Measurements from ENCODE around the gene TGFB2. TPM values are rescaled to one million over a fixed set of nuclear protein-coding genes. Genes with fewer than 3 reads are reported as not detected.

TGFB2 gene
- total RNA-seq, 1 experiment from 2014 or later, result 0.34 TPM

DNA sequence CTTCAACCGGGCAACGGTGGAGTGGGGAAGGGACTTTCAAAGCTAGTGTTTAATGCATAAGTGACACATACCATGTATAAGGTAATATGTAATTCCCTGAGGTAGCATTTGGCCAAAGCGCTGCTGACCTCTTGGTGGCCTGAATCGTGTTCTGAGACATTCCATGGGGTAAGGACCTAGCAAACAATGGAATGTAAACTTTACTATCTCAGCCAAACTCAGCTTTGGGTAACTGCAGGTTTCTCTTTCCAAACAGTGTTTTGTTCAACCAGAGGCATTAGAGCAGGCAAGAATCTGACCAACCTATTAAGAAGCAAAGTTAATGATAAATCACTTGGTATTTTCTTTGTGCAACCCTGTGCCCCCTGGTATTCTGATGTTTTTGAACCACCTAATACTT lies 22.0 kb downstream of the TGFB2 start:
- no peaks in the 10 kb centered on the region for H4K20me1 ChIP-seq (ENCODE audit: insufficient read depth)
- intact Hi-C loops (cut with micrococcal nuclease), result loop anchor here (10.0 kb wide), 1 partner anchor 628 kb away; no protein-coding TSS in a partner anchor
- no peaks in the 10 kb centered on the region for H3K9me3 ChIP-seq (ENCODE audit: control insufficient read depth in 1 of 2, insufficient read depth in 1 of 2, low read depth in 1 of 2, low read length in 2 of 2)
- DNase-seq (ENCODE audit: low read depth, low spot score) (no peak), ATAC-seq (no peak)
- CTCF ChIA-PET, result no interaction called here
- TF ChIP-seq RAD21 (IDR thresholded peaks at IDR 0.05; ENCODE audit: low read depth), result no peak
- TF ChIP-seq SP1 (IDR thresholded peaks at IDR 0.05; ENCODE audit: low read depth), result no peak
- TF ChIP-seq ZFX (IDR thresholded peaks at IDR 0.05), result no peak
- no peak for TF ChIP-seq POLR2A (IDR thresholded peaks at IDR 0.05; ENCODE audit: borderline replicate concordance, extremely low read depth, insufficient read depth, insufficient read length)
- no peak for TF ChIP-seq EZH2 (IDR thresholded peaks at IDR 0.05)
- TF ChIP-seq CEBPB (IDR thresholded peaks at IDR 0.05; ENCODE audit: low read depth), result no peak
- TF ChIP-seq, protein P1, sequence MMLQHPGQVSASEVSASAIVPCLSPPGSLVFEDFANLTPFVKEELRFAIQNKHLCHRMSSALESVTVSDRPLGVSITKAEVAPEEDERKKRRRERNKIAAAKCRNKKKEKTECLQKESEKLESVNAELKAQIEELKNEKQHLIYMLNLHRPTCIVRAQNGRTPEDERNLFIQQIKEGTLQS (IDR thresholded peaks at IDR 0.05), result no peak
- no peak for TF ChIP-seq CBX3 (IDR thresholded peaks at IDR 0.05; ENCODE audit: low read depth)
- TF ChIP-seq, protein P2, sequence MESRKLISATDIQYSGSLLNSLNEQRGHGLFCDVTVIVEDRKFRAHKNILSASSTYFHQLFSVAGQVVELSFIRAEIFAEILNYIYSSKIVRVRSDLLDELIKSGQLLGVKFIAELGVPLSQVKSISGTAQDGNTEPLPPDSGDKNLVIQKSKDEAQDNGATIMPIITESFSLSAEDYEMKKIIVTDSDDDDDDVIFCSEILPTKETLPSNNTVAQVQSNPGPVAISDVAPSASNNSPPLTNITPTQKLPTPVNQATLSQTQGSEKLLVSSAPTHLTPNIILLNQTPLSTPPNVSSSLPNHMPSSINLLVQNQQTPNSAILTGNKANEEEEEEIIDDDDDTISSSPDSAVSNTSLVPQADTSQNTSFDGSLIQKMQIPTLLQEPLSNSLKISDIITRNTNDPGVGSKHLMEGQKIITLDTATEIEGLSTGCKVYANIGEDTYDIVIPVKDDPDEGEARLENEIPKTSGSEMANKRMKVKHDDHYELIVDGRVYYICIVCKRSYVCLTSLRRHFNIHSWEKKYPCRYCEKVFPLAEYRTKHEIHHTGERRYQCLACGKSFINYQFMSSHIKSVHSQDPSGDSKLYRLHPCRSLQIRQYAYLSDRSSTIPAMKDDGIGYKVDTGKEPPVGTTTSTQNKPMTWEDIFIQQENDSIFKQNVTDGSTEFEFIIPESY (IDR thresholded peaks at IDR 0.05; ENCODE audit: extremely low read depth, insufficient replicate concordance, low read length), result no peak
- TF ChIP-seq, protein P3, sequence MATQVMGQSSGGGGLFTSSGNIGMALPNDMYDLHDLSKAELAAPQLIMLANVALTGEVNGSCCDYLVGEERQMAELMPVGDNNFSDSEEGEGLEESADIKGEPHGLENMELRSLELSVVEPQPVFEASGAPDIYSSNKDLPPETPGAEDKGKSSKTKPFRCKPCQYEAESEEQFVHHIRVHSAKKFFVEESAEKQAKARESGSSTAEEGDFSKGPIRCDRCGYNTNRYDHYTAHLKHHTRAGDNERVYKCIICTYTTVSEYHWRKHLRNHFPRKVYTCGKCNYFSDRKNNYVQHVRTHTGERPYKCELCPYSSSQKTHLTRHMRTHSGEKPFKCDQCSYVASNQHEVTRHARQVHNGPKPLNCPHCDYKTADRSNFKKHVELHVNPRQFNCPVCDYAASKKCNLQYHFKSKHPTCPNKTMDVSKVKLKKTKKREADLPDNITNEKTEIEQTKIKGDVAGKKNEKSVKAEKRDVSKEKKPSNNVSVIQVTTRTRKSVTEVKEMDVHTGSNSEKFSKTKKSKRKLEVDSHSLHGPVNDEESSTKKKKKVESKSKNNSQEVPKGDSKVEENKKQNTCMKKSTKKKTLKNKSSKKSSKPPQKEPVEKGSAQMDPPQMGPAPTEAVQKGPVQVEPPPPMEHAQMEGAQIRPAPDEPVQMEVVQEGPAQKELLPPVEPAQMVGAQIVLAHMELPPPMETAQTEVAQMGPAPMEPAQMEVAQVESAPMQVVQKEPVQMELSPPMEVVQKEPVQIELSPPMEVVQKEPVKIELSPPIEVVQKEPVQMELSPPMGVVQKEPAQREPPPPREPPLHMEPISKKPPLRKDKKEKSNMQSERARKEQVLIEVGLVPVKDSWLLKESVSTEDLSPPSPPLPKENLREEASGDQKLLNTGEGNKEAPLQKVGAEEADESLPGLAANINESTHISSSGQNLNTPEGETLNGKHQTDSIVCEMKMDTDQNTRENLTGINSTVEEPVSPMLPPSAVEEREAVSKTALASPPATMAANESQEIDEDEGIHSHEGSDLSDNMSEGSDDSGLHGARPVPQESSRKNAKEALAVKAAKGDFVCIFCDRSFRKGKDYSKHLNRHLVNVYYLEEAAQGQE (IDR thresholded peaks at IDR 0.05; ENCODE audit: low read depth), result no peak
- TF ChIP-seq ZNF274 (IDR thresholded peaks at IDR 0.05; ENCODE audit: low read depth, low read length), result no peak
- TF ChIP-seq, protein P4, sequence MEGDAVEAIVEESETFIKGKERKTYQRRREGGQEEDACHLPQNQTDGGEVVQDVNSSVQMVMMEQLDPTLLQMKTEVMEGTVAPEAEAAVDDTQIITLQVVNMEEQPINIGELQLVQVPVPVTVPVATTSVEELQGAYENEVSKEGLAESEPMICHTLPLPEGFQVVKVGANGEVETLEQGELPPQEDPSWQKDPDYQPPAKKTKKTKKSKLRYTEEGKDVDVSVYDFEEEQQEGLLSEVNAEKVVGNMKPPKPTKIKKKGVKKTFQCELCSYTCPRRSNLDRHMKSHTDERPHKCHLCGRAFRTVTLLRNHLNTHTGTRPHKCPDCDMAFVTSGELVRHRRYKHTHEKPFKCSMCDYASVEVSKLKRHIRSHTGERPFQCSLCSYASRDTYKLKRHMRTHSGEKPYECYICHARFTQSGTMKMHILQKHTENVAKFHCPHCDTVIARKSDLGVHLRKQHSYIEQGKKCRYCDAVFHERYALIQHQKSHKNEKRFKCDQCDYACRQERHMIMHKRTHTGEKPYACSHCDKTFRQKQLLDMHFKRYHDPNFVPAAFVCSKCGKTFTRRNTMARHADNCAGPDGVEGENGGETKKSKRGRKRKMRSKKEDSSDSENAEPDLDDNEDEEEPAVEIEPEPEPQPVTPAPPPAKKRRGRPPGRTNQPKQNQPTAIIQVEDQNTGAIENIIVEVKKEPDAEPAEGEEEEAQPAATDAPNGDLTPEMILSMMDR (IDR thresholded peaks at IDR 0.05 in 2 of 3, conservative IDR thresholded peaks at IDR 0.05 in 1 of 3; ENCODE audit: borderline replicate concordance in 1 of 3, insufficient read depth in 1 of 3, low read depth in 2 of 3, low read length in 2 of 3), result no peak
- TF ChIP-seq YY1 (IDR thresholded peaks at IDR 0.05; ENCODE audit: extremely low read depth, insufficient replicate concordance, low read depth, low read length), result no peak
- no peak for TF ChIP-seq POLR2AphosphoS5 (IDR thresholded peaks at IDR 0.05; ENCODE audit: low read depth, low read length)
- TF ChIP-seq TCF7L2 (IDR thresholded peaks at IDR 0.05; ENCODE audit: borderline replicate concordance, extremely low read depth, insufficient read depth, insufficient read length), result no peak
- TF ChIP-seq EZH2phosphoT487 (IDR thresholded peaks at IDR 0.05; ENCODE audit: borderline replicate concordance), result no peak
- TF ChIP-seq ELF1 (IDR thresholded peaks at IDR 0.05; ENCODE audit: borderline replicate concordance, low read depth), result no peak
- TF ChIP-seq, protein P5, sequence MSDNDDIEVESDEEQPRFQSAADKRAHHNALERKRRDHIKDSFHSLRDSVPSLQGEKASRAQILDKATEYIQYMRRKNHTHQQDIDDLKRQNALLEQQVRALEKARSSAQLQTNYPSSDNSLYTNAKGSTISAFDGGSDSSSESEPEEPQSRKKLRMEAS (IDR thresholded peaks at IDR 0.05), result no peak
- no peaks in the 10 kb centered on the region for H3K79me2 ChIP-seq (ENCODE audit: insufficient read depth, low read length)
- RAD21 ChIA-PET (ENCODE audit: low non-redundant PET in 1 of 2, low total read pairs in 2 of 2, uncharacterized antibody in 2 of 2, unreplicated experiment in 2 of 2), result no interaction called here
- no peak overlapping the region for H3K4me3 ChIP-seq (replicated peaks in 1 of 2; ENCODE audit: low read depth in 1 of 2, low read length in 2 of 2)
- POLR2A ChIA-PET, result no interaction called here
- H3K4me1 ChIP-seq (ENCODE audit: control insufficient read depth in 1 of 2, insufficient read depth in 2 of 2, low read length in 2 of 2), result no peaks in the 10 kb centered on the region
- peaks cover under 1% of the 10 kb centered on the region; the same call in 1 of the 2 replicates for H3K27me3 ChIP-seq (ENCODE audit: insufficient read depth, low read length)
- no peak overlapping the region for H3K9ac ChIP-seq (ENCODE audit: low read length)
- no peak overlapping the region for H3K27ac ChIP-seq (ENCODE audit: low read depth, low read length)
- no peak overlapping the region for H3K4me2 ChIP-seq (ENCODE audit: low read length)
- no peaks in the 10 kb centered on the region for H3K36me3 ChIP-seq (ENCODE audit: control insufficient read depth in 1 of 2, insufficient read depth in 2 of 2, low read length in 2 of 2)
- no TSS peak for BruUV-seq (replicated peaks)
- no peaks in the 10 kb centered on the region for H3K9me2 ChIP-seq (ENCODE audit: insufficient read depth)
- no peak overlapping the region for H2AFZ ChIP-seq (ENCODE audit: low read depth, low read length, poor library complexity, severe bottlenecking)
